GM12872 (cell line): ENCODE results near the gene COLEC12.

Source experiments
- TF ChIP-seq, protein P1 (sequence below): IDR thresholded peaks from 3 replicates; pipeline ENCODE4 v1.5.1; 2011; ENCODE audit warnings: low read depth, mild to moderate bottlenecking, low read length, moderate library complexity; ENCODE audit not compliant: insufficient read depth

Gene COLEC12

DNA sequence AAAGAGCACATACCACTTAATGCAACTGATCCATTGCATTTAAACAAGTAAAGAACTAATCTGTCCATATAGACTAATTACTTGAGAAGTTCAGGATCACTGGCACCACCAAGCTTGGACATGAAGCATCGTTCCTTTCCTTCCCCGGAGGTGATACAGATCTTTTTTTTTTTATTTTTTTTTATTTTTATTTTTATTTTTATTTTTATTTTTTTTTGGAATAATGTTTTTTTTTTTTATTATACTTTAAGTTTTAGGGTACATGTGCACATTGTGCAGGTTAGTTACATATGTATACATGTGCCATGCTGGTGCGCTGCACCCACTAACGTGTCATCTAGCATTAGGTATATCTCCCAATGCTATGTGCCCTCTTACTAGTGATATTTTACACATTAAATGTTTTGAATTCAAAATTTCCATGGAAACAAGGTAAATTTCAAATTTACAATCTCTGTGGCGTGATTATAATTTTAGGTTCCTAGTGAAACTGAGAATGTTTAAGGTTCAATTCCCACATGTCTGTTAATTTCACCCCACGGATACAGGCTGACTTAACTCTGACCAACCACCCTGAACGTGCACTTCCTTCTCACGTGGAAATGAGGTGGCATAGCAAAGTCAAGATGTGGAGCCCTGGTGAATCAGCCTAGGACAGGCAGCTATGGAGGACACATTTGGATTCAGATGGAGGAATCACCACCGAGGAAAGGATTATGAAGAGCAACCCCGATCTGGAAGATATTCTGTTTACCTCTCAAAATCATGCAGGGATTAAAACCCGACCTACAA is 131.1 kb downstream of the COLEC12 start:
- TF ChIP-seq, protein P1, sequence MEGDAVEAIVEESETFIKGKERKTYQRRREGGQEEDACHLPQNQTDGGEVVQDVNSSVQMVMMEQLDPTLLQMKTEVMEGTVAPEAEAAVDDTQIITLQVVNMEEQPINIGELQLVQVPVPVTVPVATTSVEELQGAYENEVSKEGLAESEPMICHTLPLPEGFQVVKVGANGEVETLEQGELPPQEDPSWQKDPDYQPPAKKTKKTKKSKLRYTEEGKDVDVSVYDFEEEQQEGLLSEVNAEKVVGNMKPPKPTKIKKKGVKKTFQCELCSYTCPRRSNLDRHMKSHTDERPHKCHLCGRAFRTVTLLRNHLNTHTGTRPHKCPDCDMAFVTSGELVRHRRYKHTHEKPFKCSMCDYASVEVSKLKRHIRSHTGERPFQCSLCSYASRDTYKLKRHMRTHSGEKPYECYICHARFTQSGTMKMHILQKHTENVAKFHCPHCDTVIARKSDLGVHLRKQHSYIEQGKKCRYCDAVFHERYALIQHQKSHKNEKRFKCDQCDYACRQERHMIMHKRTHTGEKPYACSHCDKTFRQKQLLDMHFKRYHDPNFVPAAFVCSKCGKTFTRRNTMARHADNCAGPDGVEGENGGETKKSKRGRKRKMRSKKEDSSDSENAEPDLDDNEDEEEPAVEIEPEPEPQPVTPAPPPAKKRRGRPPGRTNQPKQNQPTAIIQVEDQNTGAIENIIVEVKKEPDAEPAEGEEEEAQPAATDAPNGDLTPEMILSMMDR = no peak

DNA sequence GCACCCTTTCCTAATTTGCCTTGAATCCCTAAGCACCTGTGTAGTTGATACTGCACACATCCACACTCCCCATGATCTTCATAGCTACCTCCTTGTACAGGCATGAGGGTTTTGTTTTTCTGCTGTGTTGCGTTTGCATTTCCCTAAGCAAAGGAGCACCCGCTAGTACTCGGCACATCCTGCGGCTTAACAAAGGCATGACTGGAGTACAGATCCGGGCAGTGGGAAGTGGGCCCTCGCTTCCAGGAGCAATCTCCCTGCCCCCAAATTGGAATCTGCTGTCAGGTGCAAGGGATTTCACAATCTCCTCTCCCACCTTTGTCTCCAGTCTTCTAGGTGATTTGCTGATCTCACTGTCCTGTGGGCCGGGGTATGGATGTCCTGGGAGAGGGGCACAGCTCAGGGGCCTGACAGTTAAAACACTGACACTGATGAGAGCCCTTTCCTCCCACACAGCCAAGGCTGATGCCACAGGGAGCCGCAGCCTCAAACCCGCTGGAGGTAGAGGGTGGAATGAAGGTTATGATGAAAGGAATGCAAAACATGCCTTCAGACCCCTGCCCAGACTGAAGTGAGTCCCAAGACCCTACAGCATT is 133.9 kb downstream of the COLEC12 start:
- TF ChIP-seq, protein P1 = no peak

DNA sequence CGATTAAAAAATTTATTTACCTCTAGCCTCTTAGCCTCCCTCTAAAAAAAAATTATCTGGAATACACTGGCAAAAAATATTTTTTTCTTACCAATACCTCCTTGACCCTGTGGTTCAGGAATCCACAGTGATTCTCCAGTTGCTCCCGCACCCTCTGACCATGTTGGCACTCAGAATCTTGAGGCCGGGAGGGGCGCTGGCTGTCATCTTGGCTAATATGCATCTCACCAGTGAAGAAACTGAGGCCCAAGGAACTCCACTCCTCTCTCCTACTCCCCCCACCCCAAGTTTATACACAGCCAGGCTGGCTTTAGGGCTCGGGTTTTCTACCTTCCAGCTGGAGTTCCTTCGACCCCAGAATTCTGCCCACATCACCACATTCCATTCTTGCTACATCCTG is 134.8 kb downstream of the COLEC12 start:
- TF ChIP-seq, protein P1 = no peak

DNA sequence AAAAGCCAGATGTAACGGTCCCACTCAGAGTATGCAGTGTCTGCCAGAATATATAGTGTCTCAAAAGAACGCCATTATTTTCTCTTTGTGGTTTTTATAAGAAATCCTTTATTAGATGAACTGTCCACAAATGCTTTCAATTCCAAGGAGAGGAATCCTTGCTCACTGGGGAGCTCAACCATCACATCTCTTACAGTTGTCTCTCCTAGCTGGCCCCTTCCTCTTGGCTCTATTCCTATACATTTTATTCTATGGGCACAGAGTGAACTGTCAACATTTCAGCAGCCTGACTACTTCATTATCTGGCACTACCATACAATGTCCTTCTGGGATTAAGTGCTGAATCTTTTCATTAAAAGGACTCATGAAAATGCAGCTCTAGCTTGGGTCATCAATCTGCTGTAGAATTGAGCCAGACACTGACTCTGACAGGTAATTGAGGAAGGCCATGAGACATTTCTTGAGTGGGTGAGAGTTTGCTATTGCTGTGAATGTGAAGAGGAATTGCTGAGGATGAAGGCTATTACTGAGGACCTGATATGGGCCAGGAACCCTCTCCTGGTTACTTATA is 136.2 kb downstream of the COLEC12 start:
- TF ChIP-seq, protein P1 = no peak

DNA sequence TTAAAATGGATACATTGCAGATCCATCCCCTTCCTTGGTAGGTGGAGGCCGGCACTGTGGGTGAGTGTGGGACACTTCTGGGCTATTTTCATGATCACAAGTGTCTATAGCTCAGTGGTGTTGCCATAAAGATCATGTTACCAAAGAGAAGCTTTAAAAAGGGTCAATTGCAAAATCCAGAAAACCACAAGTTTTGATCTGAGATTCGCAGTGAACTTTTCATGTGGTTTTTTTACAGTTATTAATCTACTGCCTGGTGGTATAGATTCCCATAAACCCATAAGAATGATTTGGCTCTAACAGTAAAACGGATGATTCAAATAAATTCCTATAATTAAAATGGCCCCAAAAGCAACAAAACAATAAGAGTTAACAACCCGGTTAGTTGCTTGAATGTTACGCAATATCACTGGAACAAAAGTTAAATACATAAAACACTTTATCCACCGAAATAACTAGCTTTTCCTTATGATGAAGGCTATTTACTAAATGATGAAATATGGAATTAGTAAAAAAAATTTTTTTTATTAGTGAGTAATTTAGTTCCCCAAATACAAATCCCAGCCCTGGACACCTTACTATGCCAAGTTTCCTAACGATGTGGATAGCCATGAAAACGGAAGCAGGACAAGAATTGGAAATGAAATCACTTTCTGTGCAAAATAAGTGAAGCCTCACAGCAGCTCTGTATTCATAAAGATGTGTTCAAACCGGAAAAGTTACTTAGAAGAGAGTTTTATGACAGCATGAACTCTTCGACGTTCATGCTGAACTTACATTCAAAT is 137.0 kb downstream of the COLEC12 start:
- TF ChIP-seq, protein P1 = no peak

DNA sequence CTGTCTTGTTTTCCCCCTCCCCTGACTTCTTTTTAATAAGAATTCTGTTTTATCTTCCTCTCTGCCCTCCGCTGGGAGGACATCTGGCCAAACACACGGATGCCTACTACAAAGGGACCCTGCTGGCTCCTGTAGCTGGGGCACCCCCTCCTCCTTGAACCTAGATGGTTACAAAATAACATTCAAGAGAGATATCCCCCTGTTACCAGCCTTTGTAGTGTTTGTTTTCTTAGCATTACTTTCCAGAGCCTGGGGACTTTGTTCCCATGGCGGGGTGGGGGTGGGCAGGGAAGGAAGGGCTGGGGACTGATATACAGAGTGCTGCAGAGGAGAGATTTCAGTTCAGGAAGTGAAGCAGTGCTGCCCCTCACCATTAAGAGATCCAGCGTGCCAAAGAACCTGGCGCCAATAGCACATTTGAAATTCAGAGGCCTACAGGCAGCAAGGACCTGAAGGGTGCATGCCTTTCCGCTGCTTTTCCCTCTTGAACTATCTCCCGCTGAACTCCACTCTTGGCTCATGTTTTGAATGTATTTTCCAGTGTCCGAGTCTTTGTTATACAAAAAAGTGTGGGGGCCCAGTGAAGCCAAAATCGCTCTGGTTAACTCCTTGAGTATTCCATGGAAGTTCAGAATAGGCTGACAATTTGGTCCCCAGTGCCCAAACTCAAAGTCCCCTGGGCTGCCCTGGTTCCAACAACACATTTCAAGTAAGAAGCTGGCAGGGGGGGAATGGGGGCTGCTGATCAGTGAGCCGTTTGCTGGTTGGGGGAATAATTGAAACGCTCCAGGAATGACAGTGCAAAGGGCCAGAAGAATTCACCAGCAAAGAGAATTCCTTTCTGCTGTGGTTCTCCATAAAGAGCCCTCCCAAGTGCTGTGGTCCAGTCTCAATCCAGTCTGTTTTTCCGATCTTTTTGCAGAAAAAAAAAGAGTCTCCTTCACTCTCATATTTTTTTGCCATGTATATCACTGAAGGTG is 137.9 kb downstream of the COLEC12 start:
- TF ChIP-seq, protein P1 = no peak
